ENCODE results near the gene GRIA2.
A peak's percentile ranks its signal among the peaks of the same experiment; 100 is the strongest.
"Not testable (repeated sequence)": the region's sequence is repeated elsewhere in the genome, so short reads cannot be mapped to it uniquely, and the experiment has no call there.

The GRIA2 gene

GRCh38 chr4:157220371-157220881, at the start of gene GRIA2:
Gene GRIA2 (plus strand): TSS chr4:157220728. CDS start chr4:157221043, 315 bp downstream.
- DNase-seq = no peak

- no peak for DNase-seq
Observed at GRCh38 chr4:157172011-157172410, 48.5 kb upstream of the GRIA2 start.

GRCh38 chr4:157180268-157180667, 40.3 kb upstream of the GRIA2 start:
- DNase-seq = not testable (repeated sequence)

GRCh38 chr4:157184300-157184699, 36.2 kb upstream of the GRIA2 start:
- no peak for DNase-seq

- DNase-seq = no peak
Observed at GRCh38 chr4:157185363-157185762, 35.2 kb upstream of the GRIA2 start.

- DNase-seq = no peak
Observed at GRCh38 chr4:157195374-157195773, 25.2 kb upstream of the GRIA2 start.

- no peak for DNase-seq
Observed at GRCh38 chr4:157196046-157196445, 24.5 kb upstream of the GRIA2 start.

- DNase-seq = peak; percentile 5
Observed at GRCh38 chr4:157204634-157205244, 15.8 kb upstream of the GRIA2 start.

- DNase-seq = no peak
Observed at GRCh38 chr4:157217708-157218107, 2.8 kb upstream of the GRIA2 start.

- DNase-seq = no peak
Observed at GRCh38 chr4:157219711-157220370, 687 bp upstream of the GRIA2 start.

GRCh38 chr4:157221426-157221894, 932 bp downstream of the GRIA2 start:
- no peak for DNase-seq

GRCh38 chr4:157221895-157222770, 1.6 kb downstream of the GRIA2 start:
- DNase-seq = no peak

- DNase-seq = no peak
Observed at GRCh38 chr4:157222771-157223160, 2.2 kb downstream of the GRIA2 start.

- DNase-seq = no peak
Observed at GRCh38 chr4:157223456-157223855, 2.9 kb downstream of the GRIA2 start.

GRCh38 chr4:157225096-157225495, 4.6 kb downstream of the GRIA2 start:
- no peak for DNase-seq

GRCh38 chr4:157226035-157226434, 5.5 kb downstream of the GRIA2 start:
- DNase-seq = no peak

GRCh38 chr4:157226601-157227000, 6.1 kb downstream of the GRIA2 start:
- no peak for DNase-seq

- DNase-seq = no peak
Observed at GRCh38 chr4:157231525-157231924, 11.0 kb downstream of the GRIA2 start.

GRCh38 chr4:157242871-157243270, 22.3 kb downstream of the GRIA2 start:
- DNase-seq = no peak

GRCh38 chr4:157244348-157244747, 23.8 kb downstream of the GRIA2 start:
- DNase-seq = no peak

- no peak for DNase-seq
Observed at GRCh38 chr4:157245351-157245750, 24.8 kb downstream of the GRIA2 start.

- DNase-seq = no peak
Observed at GRCh38 chr4:157246964-157247363, 26.4 kb downstream of the GRIA2 start.

GRCh38 chr4:157258165-157258564, 37.6 kb downstream of the GRIA2 start:
- DNase-seq = not testable (repeated sequence)
